Thoracic aorta (tissue), 2 donors: ENCODE measurements around the gene RGMB. TPM values are rescaled to one million over a fixed set of nuclear protein-coding genes. Genes with fewer than 3 reads are reported as not detected.

Experiments
- ATAC-seq: fragments of 150-250 bp; one replicate; pipeline ENCODE4 v1.8.0; 2017; ENCODE audit warnings: low read depth; ENCODE audit not compliant: insufficient number of reproducible peaks, low FRiP score
- DNase-seq: peaks from one replicate; pipeline ENCODE4 v3.0.0-alpha.2; 2020; ENCODE audit warnings: low spot score
- H3K27ac ChIP-seq, 2 donors: fragments of 200-600 bp; sonication (generic); 1 replicate in 1 of 2; 2 replicates in 1 of 2; pipeline ENCODE4 v1.5.1; 2016; ENCODE audit warnings: mild to moderate bottlenecking in 2 of 2, moderate library complexity in 2 of 2
- H3K27me3 ChIP-seq: fragments of 200-600 bp; sonication (generic); replicated peaks from 2 replicates; pipeline ENCODE4 v1.6.0; 2016; ENCODE audit warnings: mild to moderate bottlenecking; ENCODE audit not compliant: insufficient read depth
- H3K36me3 ChIP-seq: fragments of 200-600 bp; sonication (generic); one replicate; pipeline ENCODE4 v1.5.1; 2016
- H3K4me1 ChIP-seq, 2 donors: fragments of 200-600 bp; sonication (generic); 1 replicate in 1 of 2; 2 replicates in 1 of 2; pipeline versions ENCODE4 v1.5.1 to v1.6.0; 2016; ENCODE audit warnings: low read depth in 2 of 2, mild to moderate bottlenecking in 1 of 2; ENCODE audit not compliant: control insufficient read depth in 1 of 2
- H3K4me3 ChIP-seq: fragments of 200-600 bp; sonication (generic); 2 replicates; pipeline ENCODE4 v1.5.1; 2016; ENCODE audit warnings: mild to moderate bottlenecking
- H3K9me3 ChIP-seq: fragments of 200-600 bp; sonication (generic); 2 replicates; pipeline ENCODE4 v1.5.1; 2016
- CTCF ChIP-seq: fragments of 200-600 bp; sonication (generic); IDR thresholded peaks from one replicate; pipeline ENCODE4 v1.5.1; 2019; ENCODE audit warnings: antibody characterized with exemption
- total RNA-seq, 2 donors: library from RNA; depleted of rRNA; stranded (reverse); fragments of >200 nt; gene quantifications; one replicate each; pipeline versions ENCODE4 v1.1.0 to v1.2.3, GENCODE V29; 2016

The RGMB gene
- total RNA-seq, 2 donors from 2014 or later = 11.9 to 23.1 TPM

- ATAC-seq (no peak), DNase-seq (no peak)
- TF ChIP-seq CTCF = no peak
- H3K36me3 ChIP-seq = no peaks in the 10 kb centered on the region
- H3K4me3 ChIP-seq = no peak overlapping the region
- no peaks in the 10 kb centered on the region for H3K27me3 ChIP-seq
- no peaks in the 10 kb centered on the region for H3K9me3 ChIP-seq
- H3K27ac ChIP-seq = no peak overlapping the region
- peaks cover 0 to 22% of the 10 kb centered on the region in 2 donors for H3K4me1 ChIP-seq
These were observed 12.9 kb downstream of the RGMB start for GRCh38 chr5:98786191-98786853.

- ATAC-seq (no peak), DNase-seq (no peak)
- Histone ChIP-seq H3K4me3 (no peak overlapping the region), H3K9me3 (no peaks in the 10 kb centered on the region), H3K27ac (no peak overlapping the region), H3K4me1 (peaks cover 0 to 27% of the 10 kb centered on the region in 2 donors), H3K27me3 (no peaks in the 10 kb centered on the region), H3K36me3 (no peaks in the 10 kb centered on the region)
- TF ChIP-seq CTCF = no peak
These were observed 13.8 kb downstream of the RGMB start for GRCh38 chr5:98787131-98787719.

- Histone ChIP-seq H3K27me3 (no peaks in the 10 kb centered on the region), H3K4me3 (no peak overlapping the region), H3K4me1 (peaks cover 0 to 27% of the 10 kb centered on the region in 2 donors), H3K9me3 (no peaks in the 10 kb centered on the region), H3K36me3 (no peaks in the 10 kb centered on the region), H3K27ac (no peak overlapping the region)
- no peak for TF ChIP-seq CTCF
- DNase-seq (no peak), ATAC-seq (no peak)
These were observed 15.6 kb downstream of the RGMB start for GRCh38 chr5:98789029-98789428.

- DNase-seq (no peak), ATAC-seq (no peak)
- TF ChIP-seq CTCF = no peak
- H3K27me3 ChIP-seq = no peaks in the 10 kb centered on the region
- H3K9me3 ChIP-seq = no peaks in the 10 kb centered on the region
- no peaks in the 10 kb centered on the region for H3K36me3 ChIP-seq
- no peak overlapping the region for H3K4me3 ChIP-seq
- H3K4me1 ChIP-seq = peaks cover 0 to 17% of the 10 kb centered on the region in 2 donors
- no peak overlapping the region for H3K27ac ChIP-seq
These were observed 17.6 kb downstream of the RGMB start for GRCh38 chr5:98791001-98791519.

GRCh38 chr5:98791898-98792580 is 18.6 kb downstream of the RGMB start:
- H3K9me3 ChIP-seq = no peaks in the 10 kb centered on the region
- DNase-seq = no peak
- H3K36me3 ChIP-seq = no peaks in the 10 kb centered on the region
- peaks cover 0 to 10% of the 10 kb centered on the region in 2 donors for H3K4me1 ChIP-seq
- no peak overlapping the region for H3K27ac ChIP-seq
- H3K27me3 ChIP-seq = no peaks in the 10 kb centered on the region
- H3K4me3 ChIP-seq = no peak overlapping the region
- no peak for ATAC-seq
- no peak for TF ChIP-seq CTCF
